H9 (cell line): ENCODE data around the gene GPR25. TPM values are rescaled to one million over a fixed set of nuclear protein-coding genes. Genes with fewer than 3 reads are reported as not detected.

Source experiments
- DNase-seq: peaks from one replicate; pipeline ENCODE4 v3.0.0-alpha.2; 2017
- H2AFZ ChIP-seq: one replicate; pipeline ENCODE4 v1.6.1; 2013; ENCODE audit warnings: mild to moderate bottlenecking, low read length, control low read depth, moderate library complexity
- H2AK5ac ChIP-seq: 2 replicates; pipeline ENCODE4 v1.6.1; 2013; ENCODE audit warnings: low read length, control low read depth, mixed read lengths; ENCODE audit not compliant: insufficient read length
- H2BK120ac ChIP-seq: one replicate; pipeline ENCODE4 v1.6.1; 2013; ENCODE audit warnings: low read depth, mild to moderate bottlenecking, low read length, control low read depth, inconsistent platforms; ENCODE audit not compliant: poor library complexity, severe bottlenecking
- H2BK12ac ChIP-seq: 2 replicates; pipeline ENCODE4 v1.6.1; 2013; ENCODE audit warnings: low read length, control low read depth, mixed read lengths, low read depth; ENCODE audit not compliant: insufficient read length
- H2BK15ac ChIP-seq: 2 replicates; pipeline ENCODE4 v1.6.1; 2013; ENCODE audit warnings: low read depth, low read length, control low read depth
- H2BK20ac ChIP-seq: one replicate; pipeline ENCODE4 v1.6.1; 2013; ENCODE audit warnings: low read depth, mild to moderate bottlenecking, low read length, control low read depth, inconsistent platforms; ENCODE audit not compliant: poor library complexity, severe bottlenecking
- H2BK5ac ChIP-seq: 2 replicates; pipeline ENCODE4 v1.6.1; 2013; ENCODE audit warnings: low read length, control low read depth, mixed read lengths; ENCODE audit not compliant: insufficient read length
- H3K14ac ChIP-seq: 2 replicates; pipeline ENCODE4 v1.6.1; 2013; ENCODE audit warnings: low read length, control low read depth; ENCODE audit not compliant: insufficient read depth
- H3K18ac ChIP-seq: 2 replicates; pipeline ENCODE4 v1.6.1; 2013; ENCODE audit warnings: low read depth, mild to moderate bottlenecking, mixed read lengths, low read length, control low read depth; ENCODE audit not compliant: insufficient read length
- H3K23ac ChIP-seq: 2 replicates; pipeline ENCODE4 v1.6.1; 2013; ENCODE audit warnings: low read length, control low read depth, mixed read lengths, low read depth; ENCODE audit not compliant: insufficient read length
- H3K23me2 ChIP-seq: 2 replicates; pipeline ENCODE4 v1.6.1; 2013; ENCODE audit warnings: low read depth, mild to moderate bottlenecking, mixed read lengths, low read length, control low read depth; ENCODE audit not compliant: insufficient read length, poor library complexity, severe bottlenecking
- H3K27ac ChIP-seq: 2 replicates; pipeline ENCODE4 v1.5.1; 2013; ENCODE audit warnings: low read length, control low read depth, mixed read lengths, low read depth; ENCODE audit not compliant: insufficient read length
- H3K27me3 ChIP-seq: 2 replicates; pipeline ENCODE4 v1.6.1; 2013; ENCODE audit warnings: low read length, control low read depth, inconsistent platforms; ENCODE audit not compliant: insufficient read depth
- H3K4ac ChIP-seq: 2 replicates; pipeline ENCODE4 v1.6.1; 2013; ENCODE audit warnings: low read depth, mild to moderate bottlenecking, control low read depth, inconsistent platforms, low read length, moderate library complexity
- H3K4me1 ChIP-seq: 2 replicates; pipeline ENCODE4 v1.6.1; 2013; ENCODE audit warnings: low read length, control low read depth, inconsistent platforms; ENCODE audit not compliant: insufficient read depth
- H3K4me2 ChIP-seq: 2 replicates; pipeline ENCODE4 v1.6.1; 2013; ENCODE audit warnings: low read length, control low read depth, mixed read lengths; ENCODE audit not compliant: insufficient read length, insufficient read depth
- H3K56ac ChIP-seq: 2 replicates; pipeline ENCODE4 v1.6.1; 2013; ENCODE audit warnings: low read depth, mild to moderate bottlenecking, mixed read lengths, low read length, control low read depth; ENCODE audit not compliant: insufficient read length
- H3K79me1 ChIP-seq: 2 replicates; pipeline ENCODE4 v1.6.1; 2013; ENCODE audit warnings: low read depth, mild to moderate bottlenecking, moderate library complexity, low read length, control low read depth, inconsistent platforms; ENCODE audit not compliant: insufficient read depth, poor library complexity, severe bottlenecking
- H3K79me2 ChIP-seq: 2 replicates; pipeline ENCODE4 v1.6.1; 2013; ENCODE audit warnings: low read length, control low read depth, inconsistent platforms; ENCODE audit not compliant: insufficient read depth
- H3K9ac ChIP-seq: 2 replicates; pipeline ENCODE4 v1.6.1; 2013; ENCODE audit warnings: low read length, control low read depth, mixed read lengths; ENCODE audit not compliant: insufficient read length; ENCODE audit errors: extremely low read depth
- H3K9me3 ChIP-seq: one replicate; pipeline ENCODE4 v1.6.1; 2013; ENCODE audit warnings: low read depth, low read length, inconsistent platforms; ENCODE audit not compliant: control insufficient read depth
- H3T11ph ChIP-seq: one replicate; pipeline ENCODE4 v1.6.1; 2013; ENCODE audit warnings: mild to moderate bottlenecking, low read length, control low read depth, inconsistent platforms
- H4K20me1 ChIP-seq: one replicate; pipeline ENCODE4 v1.6.1; 2013; ENCODE audit not compliant: control insufficient read depth, insufficient read length, insufficient read depth
- H4K5ac ChIP-seq: 2 replicates; pipeline ENCODE4 v1.6.1; 2013; ENCODE audit warnings: low read depth, mild to moderate bottlenecking, mixed read lengths, low read length, control low read depth; ENCODE audit not compliant: insufficient read length
- H4K8ac ChIP-seq: replicated peaks from 2 replicates; pipeline ENCODE4 v1.6.1; 2013; ENCODE audit warnings: low read length, control low read depth, mixed read lengths, low read depth; ENCODE audit not compliant: insufficient read length
- H4K91ac ChIP-seq: 2 replicates; pipeline ENCODE4 v1.6.1; 2013; ENCODE audit warnings: low read depth, mild to moderate bottlenecking, moderate library complexity, mixed read lengths, low read length, control low read depth; ENCODE audit not compliant: insufficient read length
- H3K27ac Mint-ChIP-seq, 3 experiments: 2 replicates in 2 of 3; 3 replicates in 1 of 3; pipeline ENCODE4 v1.8.0; 2020 to 2021; ENCODE audit warnings: mixed read lengths in 3 of 3, mild to moderate bottlenecking in 1 of 3, moderate library complexity in 1 of 3
- H3K27me3 Mint-ChIP-seq: 2 replicates; pipeline ENCODE4 v1.8.0; 2021; ENCODE audit warnings: low read depth, mild to moderate bottlenecking, moderate library complexity, mixed read lengths
- H3K36me3 Mint-ChIP-seq, 3 experiments: 2 replicates in 2 of 3; 3 replicates in 1 of 3; pipeline ENCODE4 v1.8.0; 2020 to 2021; ENCODE audit warnings: low read depth in 3 of 3, mixed read lengths in 3 of 3; ENCODE audit not compliant: insufficient read depth in 1 of 3
- H3K4me1 Mint-ChIP-seq, 2 experiments: 2 replicates each; pipeline ENCODE4 v1.8.0; 2020; ENCODE audit warnings: mixed read lengths in 2 of 2
- H3K4me3 Mint-ChIP-seq, 2 experiments: 2 replicates in 1 of 2; 3 replicates in 1 of 2; pipeline ENCODE4 v1.8.0; 2020 to 2021; ENCODE audit warnings: mild to moderate bottlenecking in 2 of 2, mixed read lengths in 2 of 2, moderate library complexity in 1 of 2
- H3K9me3 Mint-ChIP-seq, 2 experiments: 2 replicates in 1 of 2; 3 replicates in 1 of 2; pipeline ENCODE4 v1.8.0; 2020; ENCODE audit warnings: mild to moderate bottlenecking in 2 of 2, mixed read lengths in 2 of 2, moderate library complexity in 1 of 2
- CTCF ChIP-seq: fragments of 200-600 bp; sonication (generic); conservative IDR thresholded peaks from 3 replicates; pipeline ENCODE4 v1.8.0; 2021; ENCODE audit warnings: antibody characterized with exemption, mild to moderate bottlenecking
- total RNA-seq: library from RNA; stranded (reverse); gene quantifications from 2 replicates; pipeline ENCODE4 v1.2.1, GENCODE V29; 2021

The GPR25 gene
- total RNA-seq, 1 experiment from 2014 or later, result not detected

GRCh38 chr1:200892958-200893357, 20.2 kb downstream of the GPR25 start:
- H2AFZ ChIP-seq, result no peak overlapping the region
- Mint-ChIP-seq H3K4me3 (peak overlapping the region; percentile 86 to 95), H3K27ac (peak overlapping the region; percentile 95 to 99 (median 99)), H3K36me3 (peaks cover 3% of the 10 kb centered on the region in 3 experiments; a peak in 5 of 7 replicates), H3K27me3 (no peaks in the 10 kb centered on the region; the same call in none of the 2 replicates), H3K9me3 (no peaks in the 10 kb centered on the region), H3K4me1 (peaks cover 66 to 73% of the 10 kb centered on the region in 2 experiments)
- peaks cover 2% of the 10 kb centered on the region for H4K20me1 ChIP-seq
- no peak overlapping the region for H2BK12ac ChIP-seq
- H3K4ac ChIP-seq, result no peak overlapping the region
- peak overlapping the region; percentile 95 for H3K4me2 ChIP-seq
- H2BK5ac ChIP-seq, result no peak overlapping the region
- H2BK15ac ChIP-seq, result no peak overlapping the region
- no peak overlapping the region for H3K56ac ChIP-seq
- H4K8ac ChIP-seq, result no peak overlapping the region
- H4K5ac ChIP-seq, result no peak overlapping the region
- TF ChIP-seq CTCF, result no peak
- H3K27ac ChIP-seq, result no peak overlapping the region
- H4K91ac ChIP-seq, result no peak overlapping the region
- no peak overlapping the region for H2AK5ac ChIP-seq
- no peak overlapping the region for H3K23ac ChIP-seq
- H3K79me1 ChIP-seq, result peaks cover 7% of the 10 kb centered on the region
- no peak overlapping the region for H2BK120ac ChIP-seq
- H3K27me3 ChIP-seq, result no peaks in the 10 kb centered on the region
- no peak overlapping the region for H2BK20ac ChIP-seq
- peaks cover 25% of the 10 kb centered on the region for H3K23me2 ChIP-seq
- peaks cover 22% of the 10 kb centered on the region; the same call in 1 of the 2 replicates for H3K79me2 ChIP-seq
- H3K18ac ChIP-seq, result no peak overlapping the region
- H3K4me1 ChIP-seq, result peaks cover 24% of the 10 kb centered on the region
- peak overlapping the region; percentile 98 for H3K9ac ChIP-seq
- no peak for DNase-seq
- no peak overlapping the region for H3K14ac ChIP-seq
- H3K9me3 ChIP-seq, result no peaks in the 10 kb centered on the region
- no peak overlapping the region for H3T11ph ChIP-seq
